GM18907 (cell line): ENCODE data around the gene CEP120.

ENCODE experiments used
- ATAC-seq: cut with Tn5 transposase; IDR thresholded peaks from one replicate; pipeline ENCODE4 v1.9.1; 2021; ENCODE audit warnings: mild to moderate bottlenecking, moderate library complexity; ENCODE audit not compliant: unreplicated experiment

Gene CEP120

DNA sequence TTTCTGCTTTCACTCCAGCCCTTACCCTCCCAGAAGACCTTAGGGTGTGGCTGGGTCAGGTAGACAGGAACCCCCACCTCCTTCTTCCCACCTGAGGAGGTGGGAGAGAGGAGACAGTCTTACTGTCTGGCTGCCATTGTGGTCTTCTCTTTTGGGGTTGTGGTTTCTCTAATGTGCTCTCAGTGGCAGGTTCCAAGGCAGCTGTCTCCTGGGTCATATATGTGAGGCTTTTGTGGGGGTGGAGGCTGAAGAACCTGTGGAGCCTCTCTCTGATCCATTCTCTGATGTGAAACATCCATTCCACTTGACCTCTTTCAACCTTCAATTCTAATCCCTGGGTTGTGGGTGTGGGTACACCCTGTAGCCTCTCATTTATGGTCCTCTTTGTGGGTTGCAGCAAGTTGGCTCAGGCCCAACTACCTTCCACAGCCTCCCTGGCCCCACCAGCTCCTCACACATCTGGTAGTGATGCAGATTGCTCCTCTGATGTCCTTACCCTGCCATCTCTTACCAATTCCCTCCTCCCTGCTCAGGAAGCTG is 118.4 kb downstream of the CEP120 start:
- no peak for ATAC-seq

DNA sequence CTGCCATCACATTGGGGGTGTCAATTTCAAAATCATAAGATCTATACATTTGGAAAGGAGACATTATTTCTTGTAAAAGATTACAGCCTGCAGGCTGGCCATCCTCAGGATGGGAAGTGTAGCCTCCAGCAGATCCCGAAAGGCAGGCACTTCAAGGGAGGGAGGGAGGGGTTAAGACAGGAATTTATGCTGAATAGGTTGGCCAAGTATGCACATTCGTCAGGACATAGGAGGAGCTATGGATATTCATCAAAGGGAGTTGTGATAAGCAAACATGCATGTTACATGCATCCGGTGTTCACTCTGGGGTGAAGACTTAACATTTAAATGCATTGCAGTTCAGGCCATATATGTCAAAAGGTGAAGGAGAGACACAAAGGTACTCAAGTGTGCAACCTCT is 119.4 kb downstream of the CEP120 start:
- no peak for ATAC-seq

DNA sequence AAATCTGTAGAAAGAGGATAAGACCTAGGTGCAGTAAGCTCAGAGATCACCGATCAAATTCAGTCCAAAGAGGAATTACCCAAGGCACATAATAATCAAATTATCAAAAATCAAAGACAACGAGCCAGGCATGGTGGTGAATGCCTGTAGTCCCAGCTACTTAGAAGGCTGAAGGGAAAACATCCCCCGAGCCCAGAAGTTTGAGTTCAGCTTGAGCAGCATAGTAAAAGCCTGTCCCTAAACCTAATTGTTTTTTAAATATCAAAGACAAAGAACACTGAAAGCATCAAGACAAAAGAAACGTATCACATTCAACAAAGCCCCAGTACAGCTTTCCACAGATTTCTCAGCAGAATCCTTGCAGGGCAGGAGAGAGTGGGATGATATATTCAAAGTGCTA is 122.9 kb downstream of the CEP120 start:
- ATAC-seq, result no peak

DNA sequence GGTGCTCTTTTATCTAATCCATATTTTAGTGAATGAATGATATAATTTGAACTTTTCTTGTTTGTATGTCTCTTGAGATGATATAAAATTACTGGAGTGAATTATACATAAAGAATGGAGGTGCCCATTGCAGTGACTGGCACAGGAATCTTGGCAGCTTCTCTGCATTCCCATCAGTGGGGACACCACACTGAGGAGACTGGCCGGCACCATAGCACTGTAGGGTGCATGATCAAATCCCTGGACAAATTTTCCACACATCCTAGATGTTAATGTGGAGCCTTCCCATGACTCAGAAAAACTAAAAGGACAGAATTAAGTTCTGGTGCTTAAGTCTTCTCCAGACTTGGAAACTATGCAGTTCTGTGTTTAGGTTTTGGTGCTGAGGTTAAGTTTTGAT is 124.1 kb downstream of the CEP120 start:
- no peak for ATAC-seq

DNA sequence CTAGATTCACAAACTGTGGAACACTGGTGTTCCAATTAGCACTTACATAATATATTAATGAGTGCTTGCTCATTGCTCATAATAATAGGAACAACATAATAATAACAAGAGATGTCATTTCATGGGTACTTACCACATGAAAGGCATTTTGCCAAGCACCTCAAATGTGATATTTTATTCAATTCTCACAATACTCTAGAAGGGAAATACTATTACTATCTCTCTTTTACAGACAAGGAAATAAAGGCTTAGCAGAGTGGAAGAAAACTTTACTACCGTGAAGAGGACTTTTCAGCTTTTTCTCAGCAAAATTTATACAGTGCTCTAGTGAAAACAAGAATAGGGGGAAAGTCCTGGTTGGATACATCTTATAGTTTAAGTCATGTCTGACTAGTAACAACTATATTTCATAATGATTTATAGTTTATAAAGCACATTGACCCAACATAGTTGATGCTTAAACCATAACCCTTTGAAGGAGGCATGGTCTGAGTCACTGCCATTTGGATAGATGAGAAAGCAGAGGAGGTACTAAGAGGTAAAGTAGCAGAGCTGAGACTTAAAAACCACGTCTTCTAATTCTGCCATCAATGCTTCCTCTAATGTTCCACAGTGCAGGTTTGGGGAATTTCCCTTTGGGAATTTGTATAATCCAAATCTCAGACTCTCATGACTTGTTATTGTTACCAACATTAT is 124.7 kb downstream of the CEP120 start:
- ATAC-seq, result peak; percentile 55

DNA sequence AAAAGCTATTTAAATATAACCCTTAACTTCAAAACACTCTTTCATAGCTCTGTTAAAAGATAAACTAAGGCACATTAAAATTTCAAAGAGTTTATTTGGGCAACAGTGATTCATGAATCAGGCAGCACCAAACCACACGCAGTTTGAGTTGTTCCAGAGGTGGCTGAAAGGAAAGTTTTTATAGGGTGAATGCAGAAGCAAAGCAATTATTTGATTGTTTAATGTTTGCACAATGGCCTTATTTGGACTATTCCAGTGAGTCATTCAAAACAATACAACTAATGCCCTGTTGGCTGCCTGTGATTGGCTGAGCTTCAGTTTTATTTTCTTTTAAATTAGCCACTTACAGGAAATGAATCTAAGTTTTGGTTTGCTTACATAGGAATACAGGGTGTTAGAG is 125.3 kb downstream of the CEP120 start:
- no peak for ATAC-seq

DNA sequence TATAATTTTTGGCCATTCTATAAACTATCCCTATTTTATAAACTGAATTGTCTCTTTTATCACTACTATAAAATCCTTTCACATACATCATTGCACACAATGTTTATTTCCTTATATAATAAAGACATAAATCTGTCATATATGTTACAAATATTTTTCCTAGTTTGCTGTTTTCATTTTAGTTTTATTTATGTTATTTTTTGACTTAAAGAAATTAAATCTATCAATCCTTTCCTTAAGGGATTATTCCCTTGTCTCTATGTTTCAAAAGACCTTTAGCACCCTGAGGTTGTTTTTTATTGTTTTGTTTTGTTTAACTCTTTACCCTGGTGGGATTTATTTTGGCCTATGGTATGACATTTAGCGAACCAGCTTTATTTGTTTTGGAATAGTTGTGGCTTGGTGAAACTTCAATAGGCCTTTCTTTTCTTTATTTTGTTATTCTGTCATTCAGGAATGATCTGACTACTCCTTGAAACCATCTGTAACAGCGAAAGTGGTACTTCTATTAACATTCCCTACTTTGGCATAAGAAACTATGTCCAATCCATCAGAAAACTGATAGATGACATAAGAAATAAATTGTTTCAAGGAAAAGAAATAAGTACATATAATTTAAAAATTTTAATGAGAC is 125.9 kb downstream of the CEP120 start:
- ATAC-seq, result no peak
